OCI-LY7 (cell line): Measurements from ENCODE around the gene RAB3GAP2. TPM values are rescaled to one million over a fixed set of nuclear protein-coding genes. Genes with fewer than 3 reads are reported as not detected.

ENCODE experiments used
- BruUV-seq: library from RNA; stranded (reverse); fragments of 400-500 nt; replicated peaks from 2 replicates; lab custom pipeline; 2021; lab: Mats Ljungman, UMichigan
- CTCF ChIA-PET: fragments of 300-600 bp; sonication (Branson Sonifier 250); formaldehyde crosslinking; loops from one replicate; lab custom pipeline; 2022; ENCODE audit warnings: antibody characterized with exemption; ENCODE audit not compliant: unreplicated experiment; lab: Charles Lee
- POLR2A ChIA-PET: fragments of 300-600 bp; sonication (Branson Sonifier 250); formaldehyde crosslinking; loops from one replicate; lab custom pipeline; 2022; ENCODE audit warnings: antibody characterized with exemption; lab: Charles Lee
- DNase-seq: peaks from one replicate; pipeline ENCODE4 v3.0.0-alpha.2; 2015; ENCODE audit warnings: low spot score
- H2AFZ ChIP-seq: fragments of 200-600 bp; sonication (generic), shearing (Covaris generic); 2 replicates; pipeline ENCODE4 v1.6.1; 2014; ENCODE audit warnings: mild to moderate bottlenecking, antibody characterized with exemption, low read length, moderate library complexity
- H3K27ac ChIP-seq: fragments of 200-600 bp; sonication (generic); 2 replicates; pipeline ENCODE4 v1.5.1; 2014; ENCODE audit warnings: mixed run types, low read depth, mild to moderate bottlenecking, moderate library complexity, low read length, inconsistent platforms; ENCODE audit not compliant: poor library complexity, severe bottlenecking
- H3K36me3 ChIP-seq: fragments of 200-600 bp; sonication (generic); 2 replicates; pipeline ENCODE4 v1.6.1; 2014; ENCODE audit warnings: mild to moderate bottlenecking, antibody characterized with exemption, low read length, moderate library complexity, mixed read lengths; ENCODE audit not compliant: insufficient read depth
- H3K4me1 ChIP-seq: fragments of 200-600 bp; sonication (generic); 2 replicates; pipeline ENCODE4 v1.5.1; 2014; ENCODE audit warnings: mild to moderate bottlenecking, low read length; ENCODE audit not compliant: insufficient read depth, poor library complexity, severe bottlenecking
- H3K4me2 ChIP-seq: fragments of 200-600 bp; sonication (generic); 2 replicates; pipeline ENCODE4 v1.6.1; 2014; ENCODE audit warnings: mild to moderate bottlenecking, low read length
- H3K4me3 ChIP-seq: fragments of 200-600 bp; sonication (generic); 2 replicates; pipeline ENCODE4 v1.5.1; 2014; ENCODE audit warnings: mild to moderate bottlenecking, low read depth, low read length; ENCODE audit not compliant: poor library complexity, severe bottlenecking
- H3K79me2 ChIP-seq: fragments of 200-600 bp; sonication (generic); 2 replicates; pipeline ENCODE4 v1.6.1; 2016; ENCODE audit warnings: low read depth, mild to moderate bottlenecking, low read length, moderate library complexity, mixed read lengths; ENCODE audit not compliant: insufficient read depth
- H3K9me2 ChIP-seq: fragments of 200-600 bp; sonication (generic); 2 replicates; pipeline ENCODE4 v1.6.1; 2016; ENCODE audit warnings: mild to moderate bottlenecking, low read length, mixed read lengths; ENCODE audit not compliant: insufficient read depth
- H3K9me3 ChIP-seq: fragments of 200-600 bp; sonication (generic); 2 replicates; pipeline ENCODE4 v1.6.1; 2014; ENCODE audit warnings: mild to moderate bottlenecking, mixed run types, low read length, mixed read lengths
- H4K20me1 ChIP-seq: fragments of 200-600 bp; sonication (generic); 2 replicates; pipeline ENCODE4 v1.6.1; 2014; ENCODE audit warnings: mild to moderate bottlenecking, antibody characterized with exemption, low read length, moderate library complexity, mixed read lengths; ENCODE audit not compliant: insufficient read depth
- EZH2phosphoT487 ChIP-seq: fragments of 200-600 bp; sonication (generic); IDR thresholded peaks from 2 replicates; pipeline ENCODE4 v1.6.1; 2018; ENCODE audit warnings: low read depth, borderline replicate concordance, mild to moderate bottlenecking, mixed run types, antibody characterized with exemption, low read length, moderate library complexity, mixed read lengths
- intact Hi-C: fragments of 100-400 bp; cut with micrococcal nuclease; formaldehyde crosslinking; loops from one replicate; pipeline ENCODE4 v1.10.0; 2022; ENCODE audit not compliant: unreplicated experiment
- total RNA-seq, 2 experiments: library from RNA; depleted of rRNA in 1 of 2; stranded (reverse); fragments of >200 nt in 1 of 2; shearing (Covaris generic) in 1 of 2; gene quantifications; 2 replicates each; pipeline ENCODE4 v1.2.3, GENCODE V29; 2014 to 2022
- TF ChIP-seq, protein P1 (sequence below): fragments of 200-600 bp; sonication (generic); conservative IDR thresholded peaks from 2 replicates; pipeline ENCODE4 v1.5.1; 2014; ENCODE audit warnings: mild to moderate bottlenecking, antibody characterized with exemption, low read length, moderate library complexity, mixed read lengths

RAB3GAP2 gene
- total RNA-seq, 2 experiments from 2014 or later: 16.9 to 41.1 TPM

DNA sequence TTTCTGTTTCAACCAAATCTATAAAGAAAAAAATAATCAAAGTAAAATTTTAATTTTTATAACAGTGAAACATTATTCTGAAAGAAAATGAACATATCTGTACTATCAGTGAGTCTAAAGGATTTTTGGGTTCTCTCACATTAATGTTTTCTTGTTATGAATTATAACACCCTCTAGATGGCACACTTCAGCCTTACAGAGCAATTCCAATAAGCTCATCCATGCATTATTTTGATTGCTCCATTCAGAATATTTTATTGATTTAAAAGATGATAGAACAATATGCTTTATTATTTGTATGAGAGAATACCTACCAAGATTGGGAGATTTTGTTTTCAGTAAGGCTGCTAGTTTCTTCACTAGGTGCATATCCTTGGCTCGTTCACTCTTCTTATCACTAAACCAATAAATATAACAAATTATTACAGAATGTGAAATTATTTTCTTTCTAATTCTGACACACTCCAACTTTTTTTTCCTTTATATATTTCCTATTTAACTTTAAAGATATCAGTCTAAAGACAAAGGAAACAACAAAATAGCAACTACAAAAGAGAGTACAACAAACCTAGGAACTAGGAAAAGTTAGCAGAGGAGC, 82.4 kb downstream of the RAB3GAP2 start:
- no peak overlapping the region for H3K4me2 ChIP-seq
- BruUV-seq: no TSS peak
- no peak overlapping the region for H3K4me3 ChIP-seq
- POLR2A ChIA-PET: interaction anchor here (1.0 kb wide), 1 partner anchor 177 kb away, joined by 3 read pairs; no protein-coding TSS in a partner anchor
- CTCF ChIA-PET: no interaction called here
- peak; percentile 43 for DNase-seq
- intact Hi-C loops: no loop called here
- no peak overlapping the region for H3K27ac ChIP-seq
- no peaks in the 10 kb centered on the region for H3K9me2 ChIP-seq
- no peaks in the 10 kb centered on the region for H3K4me1 ChIP-seq
- H3K36me3 ChIP-seq: peaks cover 75% of the 10 kb centered on the region
- no peaks in the 10 kb centered on the region for H3K79me2 ChIP-seq
- TF ChIP-seq, protein P1, sequence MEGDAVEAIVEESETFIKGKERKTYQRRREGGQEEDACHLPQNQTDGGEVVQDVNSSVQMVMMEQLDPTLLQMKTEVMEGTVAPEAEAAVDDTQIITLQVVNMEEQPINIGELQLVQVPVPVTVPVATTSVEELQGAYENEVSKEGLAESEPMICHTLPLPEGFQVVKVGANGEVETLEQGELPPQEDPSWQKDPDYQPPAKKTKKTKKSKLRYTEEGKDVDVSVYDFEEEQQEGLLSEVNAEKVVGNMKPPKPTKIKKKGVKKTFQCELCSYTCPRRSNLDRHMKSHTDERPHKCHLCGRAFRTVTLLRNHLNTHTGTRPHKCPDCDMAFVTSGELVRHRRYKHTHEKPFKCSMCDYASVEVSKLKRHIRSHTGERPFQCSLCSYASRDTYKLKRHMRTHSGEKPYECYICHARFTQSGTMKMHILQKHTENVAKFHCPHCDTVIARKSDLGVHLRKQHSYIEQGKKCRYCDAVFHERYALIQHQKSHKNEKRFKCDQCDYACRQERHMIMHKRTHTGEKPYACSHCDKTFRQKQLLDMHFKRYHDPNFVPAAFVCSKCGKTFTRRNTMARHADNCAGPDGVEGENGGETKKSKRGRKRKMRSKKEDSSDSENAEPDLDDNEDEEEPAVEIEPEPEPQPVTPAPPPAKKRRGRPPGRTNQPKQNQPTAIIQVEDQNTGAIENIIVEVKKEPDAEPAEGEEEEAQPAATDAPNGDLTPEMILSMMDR: peak; percentile 89
- no peak for TF ChIP-seq EZH2phosphoT487
- no peak overlapping the region for H2AFZ ChIP-seq
- no peaks in the 10 kb centered on the region for H3K9me3 ChIP-seq
- no peaks in the 10 kb centered on the region for H4K20me1 ChIP-seq

DNA sequence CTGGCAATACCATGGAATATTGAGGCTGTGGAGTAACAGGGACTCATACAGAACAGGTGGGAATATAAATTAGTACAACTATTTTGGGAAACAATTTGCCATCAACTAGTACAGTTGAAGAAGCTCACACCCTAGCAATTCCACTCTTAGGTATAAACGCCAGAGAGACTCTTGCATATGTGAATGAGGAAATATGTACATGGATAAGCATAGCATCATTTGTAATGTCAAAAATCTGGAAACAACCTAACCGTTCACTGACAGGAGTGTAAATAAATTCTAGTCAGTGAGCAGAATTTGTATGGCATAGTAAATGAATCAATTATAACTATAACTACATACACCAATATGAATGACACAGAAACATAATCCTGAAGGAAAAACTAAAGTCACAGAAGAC, 83.7 kb downstream of the RAB3GAP2 start:
- H3K79me2 ChIP-seq: no peaks in the 10 kb centered on the region
- H3K4me1 ChIP-seq: no peaks in the 10 kb centered on the region
- TF ChIP-seq, protein P1: no peak
- TF ChIP-seq EZH2phosphoT487: no peak
- peaks cover 68% of the 10 kb centered on the region for H3K36me3 ChIP-seq
- ChIA-PET POLR2A (interaction anchor here (0.7 to 0.9 kb wide), 2 partner anchors 9 to 29 kb away, joined by 3 to 4 read pairs; no protein-coding TSS in a partner anchor), CTCF (no interaction called here)
- DNase-seq: no peak
- H3K4me2 ChIP-seq: no peak overlapping the region
- no peak overlapping the region for H2AFZ ChIP-seq
- no TSS peak for BruUV-seq
- H4K20me1 ChIP-seq: no peaks in the 10 kb centered on the region
- no peak overlapping the region for H3K4me3 ChIP-seq
- no peaks in the 10 kb centered on the region for H3K9me3 ChIP-seq
- intact Hi-C loops: no loop called here
- no peaks in the 10 kb centered on the region for H3K9me2 ChIP-seq
- no peak overlapping the region for H3K27ac ChIP-seq

DNA sequence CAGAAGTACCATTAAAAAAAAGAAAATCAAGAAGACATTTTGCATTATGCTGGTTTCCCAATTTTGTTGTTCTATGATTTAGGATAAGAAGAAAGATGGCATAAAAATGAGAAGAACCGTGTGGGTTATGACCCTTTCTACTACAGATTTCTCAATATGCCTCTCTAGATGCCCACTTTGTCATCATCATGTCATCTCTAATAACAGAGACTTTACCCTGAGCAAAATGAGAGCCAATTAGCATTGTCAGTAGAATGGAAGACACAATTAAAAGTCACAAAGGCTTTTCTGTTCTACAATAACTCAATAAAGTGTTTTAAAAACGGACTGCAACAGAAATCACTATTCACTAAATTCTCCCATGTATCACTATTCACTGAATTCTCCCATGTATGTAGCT, 85.5 kb downstream of the RAB3GAP2 start:
- no peak overlapping the region for H2AFZ ChIP-seq
- H3K9me2 ChIP-seq: no peaks in the 10 kb centered on the region
- BruUV-seq: no TSS peak

More for the DNA sequence above, 85.5 kb downstream of the RAB3GAP2 start:
- POLR2A ChIA-PET: interaction anchor here (0.7 to 1.4 kb wide), 4 partner anchors 11 to 175 kb away, joined by 3 read pairs; no protein-coding TSS in a partner anchor
- Histone ChIP-seq H4K20me1 (no peaks in the 10 kb centered on the region), H3K27ac (no peak overlapping the region), H3K4me2 (no peak overlapping the region), H3K9me3 (no peaks in the 10 kb centered on the region), H3K79me2 (no peaks in the 10 kb centered on the region), H3K4me1 (no peaks in the 10 kb centered on the region), H3K4me3 (no peak overlapping the region), H3K36me3 (peaks cover 65% of the 10 kb centered on the region)
- CTCF ChIA-PET: no interaction called here
- DNase-seq: no peak
- intact Hi-C loops: no loop called here
- TF ChIP-seq EZH2phosphoT487: no peak
- TF ChIP-seq, protein P1: no peak
